Activated T-cell treated with anti-CD3 and anti-CD28 coated beads, Interleukin-2, amount 50 U/mL, for 24 hours (primary cell): ENCODE measurements around the gene SH3BP1.

Experiments used
- DNase-seq: peaks from one replicate; pipeline ENCODE4 v3.0.0-alpha.2; 2020
- H3K27ac Mint-ChIP-seq: 2 replicates; pipeline ENCODE4 v1.8.0; 2020; ENCODE audit warnings: mild to moderate bottlenecking, mixed read lengths
- H3K27me3 Mint-ChIP-seq: 2 replicates; pipeline ENCODE4 v1.8.0; 2020; ENCODE audit warnings: mixed read lengths
- H3K36me3 Mint-ChIP-seq: 2 replicates; pipeline ENCODE4 v1.8.0; 2020; ENCODE audit warnings: low read depth, mixed read lengths
- H3K4me1 Mint-ChIP-seq: 2 replicates; pipeline ENCODE4 v1.8.0; 2020; ENCODE audit warnings: low read depth, mixed read lengths
- H3K4me3 Mint-ChIP-seq: 2 replicates; pipeline ENCODE4 v1.8.0; 2020; ENCODE audit warnings: mild to moderate bottlenecking, moderate library complexity, mixed read lengths
- H3K9me3 Mint-ChIP-seq: 2 replicates; pipeline ENCODE4 v1.8.0; 2020; ENCODE audit warnings: mixed read lengths

Gene SH3BP1

DNA sequence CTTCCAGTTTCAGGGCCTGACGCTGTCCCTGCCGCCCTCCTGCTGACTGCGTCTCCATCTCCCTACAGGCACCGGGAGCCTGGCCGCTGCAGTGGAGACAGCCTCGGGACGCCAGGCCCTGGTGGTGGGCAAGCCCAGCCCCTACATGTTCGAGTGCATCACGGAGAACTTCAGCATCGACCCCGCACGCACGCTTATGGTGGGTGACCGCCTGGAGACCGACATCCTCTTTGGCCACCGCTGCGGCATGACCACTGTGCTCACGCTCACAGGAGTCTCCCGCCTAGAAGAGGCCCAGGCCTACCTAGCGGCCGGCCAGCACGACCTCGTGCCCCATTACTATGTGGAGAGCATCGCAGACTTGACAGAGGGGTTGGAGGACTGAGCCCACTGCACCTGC is 26.0 kb downstream of the SH3BP1 start:
- peaks cover 30% of the 10 kb centered on the region for H3K4me1 Mint-ChIP-seq
- no peak overlapping the region for H3K4me3 Mint-ChIP-seq
- no peaks in the 10 kb centered on the region for H3K9me3 Mint-ChIP-seq
- peaks cover 60% of the 10 kb centered on the region for H3K36me3 Mint-ChIP-seq
- H3K27ac Mint-ChIP-seq = no peak overlapping the region
- no peaks in the 10 kb centered on the region for H3K27me3 Mint-ChIP-seq
- DNase-seq = no peak

- peaks cover 44% of the 10 kb centered on the region for H3K4me1 Mint-ChIP-seq
- no peaks in the 10 kb centered on the region for H3K27me3 Mint-ChIP-seq
- peak overlapping the region; percentile 55 for H3K27ac Mint-ChIP-seq
- H3K36me3 Mint-ChIP-seq = peaks cover 37% of the 10 kb centered on the region
- DNase-seq = no peak
- no peaks in the 10 kb centered on the region for H3K9me3 Mint-ChIP-seq
- H3K4me3 Mint-ChIP-seq = no peak overlapping the region
Measured at GRCh38 chr22:37669586-37669985, 30.1 kb downstream of the SH3BP1 start.

GRCh38 chr22:37672206-37672919 is 32.9 kb downstream of the SH3BP1 start:
- peaks cover 11% of the 10 kb centered on the region for H3K36me3 Mint-ChIP-seq
- DNase-seq = no peak
- peaks cover 64% of the 10 kb centered on the region for H3K4me1 Mint-ChIP-seq
- peak overlapping the region; percentile 38 for H3K27ac Mint-ChIP-seq
- no peaks in the 10 kb centered on the region for H3K9me3 Mint-ChIP-seq
- H3K27me3 Mint-ChIP-seq = no peaks in the 10 kb centered on the region
- no peak overlapping the region for H3K4me3 Mint-ChIP-seq

GRCh38 chr22:37672920-37673455 is 33.5 kb downstream of the SH3BP1 start:
- H3K36me3 Mint-ChIP-seq = peaks cover 7% of the 10 kb centered on the region
- H3K9me3 Mint-ChIP-seq = no peaks in the 10 kb centered on the region
- H3K27ac Mint-ChIP-seq = no peak overlapping the region
- H3K4me3 Mint-ChIP-seq = no peak overlapping the region
- peaks cover 68% of the 10 kb centered on the region for H3K4me1 Mint-ChIP-seq
- no peak for DNase-seq
- no peaks in the 10 kb centered on the region for H3K27me3 Mint-ChIP-seq

GRCh38 chr22:37674248-37674647 is 34.8 kb downstream of the SH3BP1 start:
- H3K9me3 Mint-ChIP-seq = no peaks in the 10 kb centered on the region
- H3K4me1 Mint-ChIP-seq = peaks cover 72% of the 10 kb centered on the region

DNA sequence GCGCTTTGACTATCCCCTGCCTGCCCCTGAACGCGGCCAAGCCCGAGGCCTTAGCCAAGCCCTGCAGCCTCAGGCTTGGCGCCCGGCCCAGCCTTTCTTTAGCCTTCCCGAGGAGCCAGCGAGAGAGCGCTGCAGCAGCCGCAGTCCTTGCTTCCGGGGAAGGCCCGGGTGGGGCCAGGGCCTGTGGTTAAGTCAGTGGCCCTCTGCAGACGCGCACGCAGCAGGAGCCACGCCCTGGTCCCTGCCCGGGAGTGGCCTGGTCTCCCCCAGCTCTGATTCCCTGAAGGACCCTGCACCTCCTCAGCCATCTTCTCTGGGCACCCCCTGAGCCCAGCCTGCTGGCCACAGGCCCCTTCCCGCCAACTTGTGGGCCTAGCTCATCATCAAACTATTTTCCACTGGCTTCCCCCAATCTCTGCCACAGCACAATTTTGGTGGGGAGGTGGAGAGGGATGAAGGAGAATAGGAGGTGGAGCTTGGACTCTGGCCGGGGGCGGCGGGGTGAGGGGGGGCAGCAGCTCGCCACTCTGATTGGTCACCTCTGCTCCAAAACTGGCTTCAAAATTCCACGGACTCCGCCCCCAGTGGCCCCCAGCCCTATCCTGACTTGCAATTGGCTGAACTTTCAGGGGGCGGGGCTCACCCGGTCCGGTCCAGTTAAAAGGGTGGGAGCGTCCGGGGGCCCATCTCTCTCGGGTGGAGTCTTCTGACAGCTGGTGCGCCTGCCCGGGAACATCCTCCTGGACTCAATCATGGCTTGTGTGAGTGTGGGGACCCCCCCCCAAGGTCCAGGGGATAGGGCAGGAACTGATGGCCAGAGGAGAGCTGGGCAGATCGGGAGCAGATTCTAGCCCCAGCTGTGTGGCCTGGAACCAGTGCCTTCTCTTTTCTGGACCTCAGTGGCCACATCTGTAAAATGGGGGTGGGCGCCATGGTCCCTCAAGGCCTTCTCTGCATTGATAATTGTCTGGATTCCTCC is 35.8 kb downstream of the SH3BP1 start, which contains the start of gene LGALS1:
LGALS1 (plus strand) TSS at position 686 of the 979 bp plus-strand sequence; CDS start at position 753, 67 bp downstream.
- no peaks in the 10 kb centered on the region for H3K27me3 Mint-ChIP-seq

More at GRCh38 chr22:37674248-37674647, 34.8 kb downstream of the SH3BP1 start:
- no peak overlapping the region for H3K4me3 Mint-ChIP-seq
- H3K27me3 Mint-ChIP-seq = no peaks in the 10 kb centered on the region
- no peak for DNase-seq
- H3K27ac Mint-ChIP-seq = peak overlapping the region; percentile 71
- H3K36me3 Mint-ChIP-seq = peaks cover 7% of the 10 kb centered on the region

GRCh38 chr22:37675930-37676735 is 36.7 kb downstream of the SH3BP1 start:
- no peaks in the 10 kb centered on the region for H3K27me3 Mint-ChIP-seq
- H3K4me3 Mint-ChIP-seq = peak overlapping the region; percentile 79
- peak; percentile 59 for DNase-seq
- H3K36me3 Mint-ChIP-seq = peaks cover 5% of the 10 kb centered on the region
- no peaks in the 10 kb centered on the region for H3K9me3 Mint-ChIP-seq
- peaks cover 65% of the 10 kb centered on the region for H3K4me1 Mint-ChIP-seq
- peak overlapping the region; percentile 93 for H3K27ac Mint-ChIP-seq

More for the DNA sequence above, 35.8 kb downstream of the SH3BP1 start, which contains the start of gene LGALS1:
- DNase-seq = peak; percentile 73
- Mint-ChIP-seq H3K4me1 (peaks cover 67% of the 10 kb centered on the region), H3K27ac (peak within 1 kb of the TSS; percentile 93), H3K4me3 (peak within 1 kb of the TSS; percentile 79), H3K36me3 (peaks cover 5% of the 10 kb centered on the region), H3K9me3 (no peaks in the 10 kb centered on the region)

GRCh38 chr22:37676736-37677492 is 37.4 kb downstream of the SH3BP1 start:
- peaks cover 5% of the 10 kb centered on the region for H3K36me3 Mint-ChIP-seq
- peaks cover 65% of the 10 kb centered on the region for H3K4me1 Mint-ChIP-seq
- no peaks in the 10 kb centered on the region for H3K9me3 Mint-ChIP-seq
- H3K27ac Mint-ChIP-seq = peak overlapping the region; percentile 93
- H3K27me3 Mint-ChIP-seq = no peaks in the 10 kb centered on the region
- peak; percentile 96 for DNase-seq
- H3K4me3 Mint-ChIP-seq = peak overlapping the region; percentile 79

GRCh38 chr22:37677493-37677974 is 38.1 kb downstream of the SH3BP1 start:
- no peak for DNase-seq
- Mint-ChIP-seq H3K4me3 (peak overlapping the region; percentile 79), H3K27me3 (no peaks in the 10 kb centered on the region), H3K36me3 (peaks cover 5% of the 10 kb centered on the region), H3K9me3 (no peaks in the 10 kb centered on the region), H3K27ac (peak overlapping the region; percentile 93), H3K4me1 (peaks cover 59% of the 10 kb centered on the region)

DNA sequence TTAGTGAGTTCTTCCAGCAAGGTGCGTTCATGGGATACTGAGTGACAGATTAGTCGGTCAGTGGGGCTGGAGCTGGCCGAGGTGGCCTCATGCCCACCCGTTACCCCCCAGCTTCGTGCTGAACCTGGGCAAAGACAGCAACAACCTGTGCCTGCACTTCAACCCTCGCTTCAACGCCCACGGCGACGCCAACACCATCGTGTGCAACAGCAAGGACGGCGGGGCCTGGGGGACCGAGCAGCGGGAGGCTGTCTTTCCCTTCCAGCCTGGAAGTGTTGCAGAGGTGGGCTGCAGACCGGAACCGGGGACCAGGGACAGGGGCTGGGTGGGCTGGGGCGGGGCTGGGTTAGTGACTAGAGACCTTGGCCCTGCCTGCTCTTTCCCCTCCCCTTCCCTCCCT is 38.9 kb downstream of the SH3BP1 start:
- no peak for DNase-seq
- Mint-ChIP-seq H3K4me1 (peaks cover 51% of the 10 kb centered on the region), H3K9me3 (no peaks in the 10 kb centered on the region), H3K27me3 (no peaks in the 10 kb centered on the region), H3K4me3 (no peak overlapping the region), H3K27ac (no peak overlapping the region), H3K36me3 (peaks cover 5% of the 10 kb centered on the region)

GRCh38 chr22:37679670-37680069 is 40.2 kb downstream of the SH3BP1 start:
- H3K4me3 Mint-ChIP-seq = no peak overlapping the region
- H3K36me3 Mint-ChIP-seq = peaks cover 5% of the 10 kb centered on the region
- no peaks in the 10 kb centered on the region for H3K27me3 Mint-ChIP-seq

DNA sequence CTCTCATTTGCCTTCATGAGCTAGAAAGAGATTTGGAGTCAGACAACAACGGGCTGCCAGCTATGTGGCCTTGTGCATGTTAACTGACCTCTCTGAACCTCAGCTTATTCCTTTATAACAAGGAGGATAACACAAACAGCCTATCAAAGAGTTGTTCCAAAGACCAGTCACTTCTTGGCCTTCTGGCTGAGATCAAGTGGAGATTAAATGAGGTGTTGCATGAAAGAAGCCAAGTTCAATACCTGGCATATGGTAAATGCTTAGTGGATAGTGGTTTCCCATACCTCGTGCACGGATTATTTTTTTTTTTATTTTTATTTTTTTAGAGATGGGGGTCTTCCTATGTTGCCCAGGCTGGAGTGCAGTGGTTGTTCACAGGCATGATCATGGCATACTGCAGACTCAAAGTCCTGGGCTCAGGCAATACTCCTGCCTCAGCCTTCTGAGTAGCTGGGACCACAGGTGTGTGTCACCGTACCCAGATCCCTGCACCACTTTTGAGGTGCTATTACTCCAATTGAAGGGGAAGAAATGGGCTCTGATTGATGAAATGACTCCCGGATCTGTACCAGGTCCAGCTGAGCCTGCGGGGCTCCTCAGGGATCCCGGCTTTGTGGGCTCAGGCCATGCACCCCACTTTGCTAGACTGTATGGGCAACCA is 40.9 kb downstream of the SH3BP1 start:
- peaks cover 35% of the 10 kb centered on the region for H3K4me1 Mint-ChIP-seq
- peaks cover 5% of the 10 kb centered on the region for H3K36me3 Mint-ChIP-seq
- no peaks in the 10 kb centered on the region for H3K9me3 Mint-ChIP-seq
- no peak overlapping the region for H3K4me3 Mint-ChIP-seq
- H3K27me3 Mint-ChIP-seq = no peaks in the 10 kb centered on the region
- no peak for DNase-seq
- no peak overlapping the region for H3K27ac Mint-ChIP-seq

More at GRCh38 chr22:37679670-37680069, 40.2 kb downstream of the SH3BP1 start:
- Mint-ChIP-seq H3K4me1 (peaks cover 41% of the 10 kb centered on the region), H3K27ac (peak overlapping the region; percentile 60), H3K9me3 (no peaks in the 10 kb centered on the region)
- no peak for DNase-seq

DNA sequence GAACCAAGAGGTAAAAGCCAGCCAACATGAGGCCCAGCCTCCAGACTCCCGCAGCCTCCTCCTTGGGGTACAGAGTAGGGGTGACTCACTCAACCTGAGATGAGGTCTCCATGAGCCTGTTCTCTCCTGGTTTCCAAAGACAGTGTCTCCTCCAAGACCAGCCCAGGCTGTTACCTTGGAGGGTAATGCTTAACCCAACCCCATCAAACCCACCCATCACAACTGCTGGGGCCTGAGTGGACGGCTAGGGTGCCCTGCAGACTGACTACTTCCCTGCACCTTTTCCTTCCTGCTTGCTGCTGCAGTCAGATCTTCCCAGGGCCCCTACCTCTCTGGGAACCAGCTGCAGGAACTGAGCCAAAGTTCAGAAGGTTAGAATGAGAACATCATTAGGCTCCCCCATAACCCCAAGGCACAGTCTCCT is 41.5 kb downstream of the SH3BP1 start:
- Mint-ChIP-seq H3K27ac (no peak overlapping the region), H3K4me1 (peaks cover 32% of the 10 kb centered on the region), H3K9me3 (no peaks in the 10 kb centered on the region), H3K4me3 (no peak overlapping the region), H3K36me3 (peaks cover 6% of the 10 kb centered on the region), H3K27me3 (no peaks in the 10 kb centered on the region)
- DNase-seq = no peak
